GM10248 (cell line): Measurements from ENCODE around the gene CBLN3.
"Not testable (repeated sequence)": the region's sequence is repeated elsewhere in the genome, so short reads cannot be mapped to it uniquely, and the experiment has no call there.

ENCODE experiments used
- CTCF ChIA-PET: fragments of 300-600 bp; sonication (Branson Sonifier 250); formaldehyde crosslinking; extraction: SDS; loops from one replicate; lab custom pipeline; 2021; ENCODE audit warnings: antibody characterized with exemption; lab: Yijun Ruan, JAX
- POLR2A ChIA-PET: fragments of 350-650 bp; sonication (Branson Sonifier 250); formaldehyde crosslinking; extraction: SDS; loops from one replicate; lab custom pipeline; 2020; ENCODE audit warnings: antibody characterized with exemption; lab: Yijun Ruan, JAX
- DNase-seq: peaks from one replicate; pipeline ENCODE4 v3.0.0; 2012; ENCODE audit errors: extremely low spot score
- TF ChIP-seq, protein P1 (sequence below): IDR thresholded peaks from 2 replicates; pipeline ENCODE4 v1.5.1; 2012; ENCODE audit warnings: mild to moderate bottlenecking, low read depth; ENCODE audit errors: extremely low read depth, missing control alignments, control extremely low read depth

Gene CBLN3

DNA sequence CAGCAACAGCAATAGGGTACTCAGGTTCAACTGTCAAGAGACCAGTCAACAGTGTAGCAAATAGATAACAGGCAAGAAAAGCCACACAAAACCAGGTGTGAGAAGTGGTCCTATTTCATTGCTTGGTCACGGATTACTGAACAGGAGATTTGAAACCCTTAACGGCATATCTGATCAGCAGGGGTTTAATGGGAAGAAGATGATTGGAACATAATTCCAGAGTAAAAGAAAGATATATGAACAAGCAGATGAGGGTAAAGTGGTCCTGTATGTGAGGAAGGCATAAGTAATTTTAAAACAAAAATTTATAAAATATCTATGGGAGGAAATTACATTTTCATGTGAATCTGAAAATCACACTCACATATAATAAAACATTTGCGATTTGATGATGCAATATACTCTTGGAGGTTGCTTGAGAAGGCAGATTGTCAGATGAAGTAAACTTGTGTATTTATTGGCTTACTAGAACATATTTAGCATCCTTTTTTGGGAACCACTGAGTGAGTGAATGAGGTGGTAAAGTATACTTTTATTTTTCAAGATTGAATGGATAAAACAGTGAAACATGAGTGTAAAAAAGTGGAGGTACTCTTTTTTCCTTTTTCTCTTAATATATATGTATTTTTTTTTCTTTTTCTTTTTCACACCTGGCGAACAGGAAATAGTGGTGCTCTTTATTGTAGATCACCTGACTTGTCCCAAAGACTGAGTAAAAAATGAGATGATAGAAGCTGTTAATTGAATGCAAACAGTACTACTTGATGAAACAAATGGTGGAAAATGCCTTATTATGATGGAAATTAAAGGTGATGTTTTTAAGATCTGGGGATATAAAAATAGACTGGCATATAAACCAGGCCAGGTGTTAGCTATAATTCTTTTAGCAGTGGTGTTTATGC lies 34.7 kb upstream of the CBLN3 start:
- ChIA-PET CTCF (no interaction called here), POLR2A (no interaction called here)
- TF ChIP-seq, protein P1, sequence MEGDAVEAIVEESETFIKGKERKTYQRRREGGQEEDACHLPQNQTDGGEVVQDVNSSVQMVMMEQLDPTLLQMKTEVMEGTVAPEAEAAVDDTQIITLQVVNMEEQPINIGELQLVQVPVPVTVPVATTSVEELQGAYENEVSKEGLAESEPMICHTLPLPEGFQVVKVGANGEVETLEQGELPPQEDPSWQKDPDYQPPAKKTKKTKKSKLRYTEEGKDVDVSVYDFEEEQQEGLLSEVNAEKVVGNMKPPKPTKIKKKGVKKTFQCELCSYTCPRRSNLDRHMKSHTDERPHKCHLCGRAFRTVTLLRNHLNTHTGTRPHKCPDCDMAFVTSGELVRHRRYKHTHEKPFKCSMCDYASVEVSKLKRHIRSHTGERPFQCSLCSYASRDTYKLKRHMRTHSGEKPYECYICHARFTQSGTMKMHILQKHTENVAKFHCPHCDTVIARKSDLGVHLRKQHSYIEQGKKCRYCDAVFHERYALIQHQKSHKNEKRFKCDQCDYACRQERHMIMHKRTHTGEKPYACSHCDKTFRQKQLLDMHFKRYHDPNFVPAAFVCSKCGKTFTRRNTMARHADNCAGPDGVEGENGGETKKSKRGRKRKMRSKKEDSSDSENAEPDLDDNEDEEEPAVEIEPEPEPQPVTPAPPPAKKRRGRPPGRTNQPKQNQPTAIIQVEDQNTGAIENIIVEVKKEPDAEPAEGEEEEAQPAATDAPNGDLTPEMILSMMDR = no peak
- DNase-seq = no peak

DNA sequence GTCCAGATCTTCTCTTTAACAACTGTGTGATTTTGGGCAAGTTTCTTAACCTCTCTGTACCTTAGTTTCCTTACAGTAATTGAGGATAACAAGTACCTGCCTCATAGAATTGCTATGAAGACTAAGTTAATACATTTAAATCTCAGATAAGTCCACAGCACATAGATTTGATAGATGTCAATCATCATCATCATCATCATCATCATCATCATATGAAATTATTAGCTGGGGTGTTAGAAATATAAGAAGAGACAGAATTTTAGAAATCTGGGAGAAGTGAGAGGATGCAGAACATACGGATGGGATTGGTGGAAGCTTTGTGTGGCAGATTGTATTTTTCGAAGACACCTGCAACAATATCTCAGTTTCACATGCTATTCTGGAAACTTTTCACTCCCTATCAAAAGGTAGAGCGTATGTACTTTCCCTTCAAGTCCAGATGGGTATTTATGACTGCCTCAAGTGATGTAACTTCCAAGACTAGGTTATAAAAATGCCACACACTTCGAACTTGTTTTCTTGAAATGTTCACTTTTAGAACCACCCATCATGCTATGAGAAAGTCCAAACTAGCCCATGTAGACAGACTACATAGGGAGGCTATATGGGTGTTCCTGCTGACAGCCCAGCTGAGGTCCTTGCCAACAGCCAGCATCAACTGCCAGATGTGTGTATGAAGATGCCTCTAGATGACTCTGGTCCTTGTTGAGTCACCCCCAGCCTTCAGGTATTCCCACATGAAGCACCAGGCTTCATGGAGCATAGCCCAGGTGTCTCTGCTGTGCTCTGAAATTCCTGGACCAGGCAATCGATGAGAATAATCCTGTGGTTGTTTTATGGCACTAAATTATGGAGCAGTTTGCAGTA lies 33.8 kb upstream of the CBLN3 start:
- no peak for DNase-seq
- ChIA-PET CTCF (no interaction called here), POLR2A (no interaction called here)
- TF ChIP-seq, protein P1 = no peak

- TF ChIP-seq, protein P1 = no peak
- CTCF ChIA-PET = no interaction called here
- POLR2A ChIA-PET = no interaction called here
- DNase-seq = no peak
Measured at GRCh38 chr14:24461336-24461735, 31.9 kb upstream of the CBLN3 start.

DNA sequence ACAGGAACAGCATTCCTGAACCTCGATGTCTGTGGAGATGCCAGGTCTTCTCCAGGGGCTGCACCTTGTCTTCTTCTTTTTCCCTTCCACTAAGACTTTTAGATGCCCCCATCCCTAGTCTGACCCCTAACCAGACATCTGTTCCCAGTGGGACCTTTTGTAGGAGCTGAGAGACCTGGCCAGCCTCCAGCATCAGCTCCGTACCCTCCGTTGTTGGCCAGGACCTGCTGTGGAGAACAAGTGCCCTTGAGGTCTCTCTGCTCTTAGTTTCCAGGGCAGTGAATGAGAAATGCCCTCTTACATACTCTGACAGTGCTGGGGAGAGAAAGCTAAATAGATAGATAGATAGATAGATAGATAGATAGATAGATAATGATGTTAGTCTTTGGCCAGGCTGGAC lies 29.9 kb upstream of the CBLN3 start:
- ChIA-PET POLR2A (no interaction called here), CTCF (interaction anchor here (0.8 to 1.3 kb wide), 5 partner anchors 28 to 219 kb away, joined by 3 to 4 read pairs (median 3); partner anchors contain the start of gene CIDEB)
- TF ChIP-seq, protein P1 = no peak
- DNase-seq = no peak

- no peak for DNase-seq
- POLR2A ChIA-PET = interaction anchor here (0.5 kb wide), 1 partner anchor 15 kb away, joined by 5 read pairs; no protein-coding TSS in a partner anchor
- CTCF ChIA-PET = interaction anchor here (1.3 to 2.3 kb wide), 2 partner anchors 125 to 221 kb away, joined by 4 to 6 read pairs; no protein-coding TSS in a partner anchor
- TF ChIP-seq, protein P1 = no peak
Measured at GRCh38 chr14:24458736-24459135, 29.3 kb upstream of the CBLN3 start.

DNA sequence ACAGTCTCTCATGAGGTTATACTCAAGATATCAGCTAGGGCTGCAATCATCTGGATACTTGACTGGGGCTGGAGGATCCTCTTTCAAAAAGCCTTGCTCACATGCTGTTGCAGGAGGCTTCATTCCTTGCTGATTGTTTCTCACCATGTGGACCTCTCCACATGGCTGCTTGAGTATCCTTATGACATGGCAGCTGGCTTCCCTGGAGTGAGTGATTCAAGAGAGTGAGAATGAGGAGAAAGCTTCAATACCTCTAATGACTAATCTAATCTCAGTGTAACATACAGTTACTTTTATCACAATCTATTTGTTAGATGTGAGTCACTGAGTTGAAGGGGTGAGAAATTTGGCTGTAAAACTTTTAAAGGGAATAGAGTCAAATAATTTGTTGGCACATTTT lies 27.5 kb upstream of the CBLN3 start:
- TF ChIP-seq, protein P1 = no peak
- DNase-seq = no peak
- POLR2A ChIA-PET = no interaction called here
- CTCF ChIA-PET = interaction anchor here (1.0 to 2.3 kb wide), 3 partner anchors 13 to 123 kb away, joined by 3 to 6 read pairs (median 3); no protein-coding TSS in a partner anchor

GRCh38 chr14:24450828-24451227 lies 21.4 kb upstream of the CBLN3 start:
- POLR2A ChIA-PET, DNase-seq: not testable (repeated sequence)

More at GRCh38 chr14:24450828-24451227, 21.4 kb upstream of the CBLN3 start:
- CTCF ChIA-PET = not testable (repeated sequence)
